ENCODE results near the gene ROR1.

Gene ROR1

GRCh38 chr1:63738772-63739171, 35.0 kb upstream of the ROR1 start:
- H3K4me3 ChIP-seq (ENCODE audit: low read depth, low read length) = no peak overlapping the region
- ChIA-PET CTCF (no interaction called here), POLR2A (no interaction called here)
- no peak overlapping the region for H3K27ac ChIP-seq (ENCODE audit: extremely low read depth, low read depth, low read length)
- no peaks in the 10 kb centered on the region; a peak in 1 of 3 replicates for H3K36me3 ChIP-seq (ENCODE audit: control insufficient read depth in 2 of 2, insufficient read depth in 1 of 2, low read length in 2 of 2)
- no peaks in the 10 kb centered on the region for H3K4me1 ChIP-seq (ENCODE audit: control insufficient read depth, insufficient read depth, low read length)
- TF ChIP-seq ZNF146 (tag by site-specific recombination; IDR thresholded peaks at IDR 0.05) (no peak), ZNF777 (tag by site-specific recombination; IDR thresholded peaks at IDR 0.05; ENCODE audit: borderline replicate concordance) (no peak), KLF17 (tag by site-specific recombination; IDR thresholded peaks at IDR 0.05) (no peak), ZNF18 (tag by site-specific recombination; IDR thresholded peaks at IDR 0.05) (no peak)
- no peaks in the 10 kb centered on the region for H3K9me3 ChIP-seq (ENCODE audit: control insufficient read depth, insufficient read depth, low read depth, low read length)

- Histone ChIP-seq H3K36me3 (ENCODE audit: control insufficient read depth in 2 of 2, insufficient read depth in 1 of 2, low read length in 2 of 2) (no peaks in the 10 kb centered on the region; a peak in 1 of 3 replicates), H3K9me3 (ENCODE audit: control insufficient read depth, insufficient read depth, low read depth, low read length) (no peaks in the 10 kb centered on the region), H3K4me3 (ENCODE audit: low read depth, low read length) (no peak overlapping the region), H3K4me1 (ENCODE audit: control insufficient read depth, insufficient read depth, low read length) (no peaks in the 10 kb centered on the region), H3K27ac (ENCODE audit: extremely low read depth, low read depth, low read length) (no peak overlapping the region)
- no peak for TF ChIP-seq ZNF555 (tag by site-specific recombination; conservative IDR thresholded peaks at IDR 0.05)
- TF ChIP-seq ZNF138 (tag by site-specific recombination; IDR thresholded peaks at IDR 0.05; ENCODE audit: borderline replicate concordance) = no peak
- TF ChIP-seq ZNF488 (tag by site-specific recombination; IDR thresholded peaks at IDR 0.05) = no peak
- TF ChIP-seq TCF7L2 (IDR thresholded peaks at IDR 0.05; ENCODE audit: borderline replicate concordance, low read depth, low read length) = no peak
- no peak for TF ChIP-seq ZNF596 (tag by site-specific recombination; IDR thresholded peaks at IDR 0.05)
- no peak for TF ChIP-seq ZNF639 (tag by site-specific recombination; IDR thresholded peaks at IDR 0.05)
- TF ChIP-seq ZNF670 (tag by site-specific recombination; IDR thresholded peaks at IDR 0.05; ENCODE audit: low read depth) = no peak
- TF ChIP-seq ZNF660 (tag by site-specific recombination; IDR thresholded peaks at IDR 0.05) = no peak
- no peak for TF ChIP-seq ZNF23 (tag by site-specific recombination; IDR thresholded peaks at IDR 0.05; ENCODE audit: borderline replicate concordance)
- TF ChIP-seq KLF9 (tag by site-specific recombination; IDR thresholded peaks at IDR 0.05; ENCODE audit: low read depth) = no peak
- POLR2A ChIA-PET = no interaction called here
- CTCF ChIA-PET = interaction anchor here (1.2 kb wide), 1 partner anchor 26 kb away, joined by 3 read pairs; no protein-coding TSS in a partner anchor
These were observed 34.4 kb upstream of the ROR1 start for GRCh38 chr1:63739452-63739851.

GRCh38 chr1:63740432-63740831, 33.4 kb upstream of the ROR1 start:
- no peak overlapping the region for H3K27ac ChIP-seq (ENCODE audit: extremely low read depth, low read depth, low read length)
- H3K36me3 ChIP-seq (ENCODE audit: control insufficient read depth in 2 of 2, insufficient read depth in 1 of 2, low read length in 2 of 2) = no peaks in the 10 kb centered on the region
- no peak for TF ChIP-seq ZNF341 (tag by site-specific recombination; IDR thresholded peaks at IDR 0.05; ENCODE audit: low read depth)
- TF ChIP-seq YY1 (tag by site-specific recombination; IDR thresholded peaks at IDR 0.05) = no peak
- no peak for TF ChIP-seq RBAK (tag by site-specific recombination; IDR thresholded peaks at IDR 0.05)
- TF ChIP-seq KLF7 (tag by site-specific recombination; IDR thresholded peaks at IDR 0.05; ENCODE audit: borderline replicate concordance) = no peak
- TF ChIP-seq ZNF488 (tag by site-specific recombination; IDR thresholded peaks at IDR 0.05) = no peak
- no peak for TF ChIP-seq ZNF776 (tag by site-specific recombination; IDR thresholded peaks at IDR 0.05; ENCODE audit: borderline replicate concordance)
- TF ChIP-seq ZNF24 (tag by site-specific recombination; IDR thresholded peaks at IDR 0.05) = no peak
- POLR2A ChIA-PET = no interaction called here
- no peaks in the 10 kb centered on the region for H3K9me3 ChIP-seq (ENCODE audit: control insufficient read depth, insufficient read depth, low read depth, low read length)
- no peaks in the 10 kb centered on the region for H3K4me1 ChIP-seq (ENCODE audit: control insufficient read depth, insufficient read depth, low read length)
- no peak overlapping the region for H3K4me3 ChIP-seq (ENCODE audit: low read depth, low read length)
- CTCF ChIA-PET = interaction anchor here (0.6 to 1.2 kb wide), 2 partner anchors 25 to 48 kb away, joined by 3 to 4 read pairs; no protein-coding TSS in a partner anchor

Data from HEK293 (cell line).